Measurements from ENCODE around the gene TMCO1.
"Not testable (repeated sequence)": the region's sequence is repeated elsewhere in the genome, so short reads cannot be mapped to it uniquely, and the experiment has no call there.

The TMCO1 gene

GRCh38 chr1:165680773-165681172 lies 87.9 kb downstream of the TMCO1 start:
- H3K27me3 ChIP-seq (ENCODE audit: insufficient read depth, low read length); H4K8ac ChIP-seq (ENCODE audit: low read depth, low read length); H3K27ac ChIP-seq (ENCODE audit: low read depth, low read length); H2AFZ ChIP-seq (ENCODE audit: insufficient read depth, low read length, poor library complexity); H3K23ac ChIP-seq (ENCODE audit: low read length); H3K4me3 ChIP-seq (ENCODE audit: low read depth, low read length); H3K9me3 ChIP-seq (ENCODE audit: insufficient read depth, low read depth, low read length); H3K18ac ChIP-seq (ENCODE audit: low read length); H2BK5ac ChIP-seq (ENCODE audit: low read depth, low read length, poor library complexity); H3K79me2 ChIP-seq (ENCODE audit: control insufficient read depth, insufficient read depth, low read length, poor library complexity); H4K91ac ChIP-seq (ENCODE audit: low read depth, low read length); H4K12ac ChIP-seq (ENCODE audit: low read depth, low read length); DNase-seq; H3K79me1 ChIP-seq (ENCODE audit: low read length); H2BK12ac ChIP-seq (ENCODE audit: low read length); H2BK120ac ChIP-seq (ENCODE audit: insufficient read depth, low read length, poor library complexity); H3K4me2 ChIP-seq (ENCODE audit: low read length); H3K4me1 ChIP-seq (ENCODE audit: control insufficient read depth in 1 of 2, insufficient read depth in 2 of 2, low read length in 2 of 2); H2AK5ac ChIP-seq (ENCODE audit: low read length); H3K14ac ChIP-seq (ENCODE audit: low read length); H3K9ac ChIP-seq (ENCODE audit: low read length); H3K4ac ChIP-seq (ENCODE audit: low read depth, low read length): not testable (repeated sequence)
- no CpG with 5 or more reads among the region's 4 CpGs for WGBS (ENCODE audit: extremely low coverage, insufficient coverage, insufficient read length)
- peaks cover 13 to 14% of the 10 kb centered on the region in 2 experiments for H3K36me3 ChIP-seq (ENCODE audit: control insufficient read depth in 1 of 2, insufficient read depth in 2 of 2, low read length in 2 of 2)

DNA sequence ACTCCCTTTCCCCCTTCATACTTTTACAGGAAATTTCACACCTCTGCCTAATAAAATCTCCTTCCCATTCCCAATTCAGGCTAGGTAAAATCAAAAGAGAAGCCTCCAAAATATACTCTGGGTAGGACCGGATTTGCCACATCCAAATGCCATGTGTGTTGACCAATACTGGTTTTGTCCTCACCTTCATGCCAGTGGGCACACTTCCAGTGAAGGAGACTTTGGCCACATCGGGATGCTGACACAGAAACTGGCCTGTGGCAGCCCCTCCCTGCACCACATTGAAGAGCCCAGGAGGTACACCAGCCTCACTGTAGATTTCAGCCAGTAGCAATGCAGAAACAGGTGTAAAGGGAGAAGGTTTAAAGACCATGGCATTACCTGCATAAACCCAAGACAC lies 88.4 kb downstream of the TMCO1 start:
- no CpG with 5 or more reads among the region's 2 CpGs for WGBS (ENCODE audit: extremely low coverage, insufficient coverage, insufficient read length)
- H3K27me3 ChIP-seq (ENCODE audit: insufficient read depth, low read length), result no peaks in the 10 kb centered on the region
- no peak overlapping the region for H4K8ac ChIP-seq (ENCODE audit: low read depth, low read length)
- H3K4ac ChIP-seq (ENCODE audit: low read depth, low read length), result no peak overlapping the region
- no peak overlapping the region for H2BK120ac ChIP-seq (ENCODE audit: insufficient read depth, low read length, poor library complexity)
- no peak overlapping the region for H4K91ac ChIP-seq (ENCODE audit: low read depth, low read length)
- H3K4me3 ChIP-seq (ENCODE audit: low read depth, low read length), result no peak overlapping the region
- no peak overlapping the region for H2AK5ac ChIP-seq (ENCODE audit: low read length)
- no peak overlapping the region for H2AFZ ChIP-seq (ENCODE audit: insufficient read depth, low read length, poor library complexity)
- no peak overlapping the region for H3K18ac ChIP-seq (ENCODE audit: low read length)
- no peak overlapping the region for H3K27ac ChIP-seq (ENCODE audit: low read depth, low read length)
- no peak overlapping the region for H3K14ac ChIP-seq (ENCODE audit: low read length)
- no peaks in the 10 kb centered on the region for H3K79me1 ChIP-seq (ENCODE audit: low read length)
- no peak overlapping the region for H3K23ac ChIP-seq (ENCODE audit: low read length)
- no peaks in the 10 kb centered on the region for H3K79me2 ChIP-seq (ENCODE audit: control insufficient read depth, insufficient read depth, low read length, poor library complexity)
- no peak overlapping the region for H3K9ac ChIP-seq (ENCODE audit: low read length)
- no peak overlapping the region for H2BK12ac ChIP-seq (ENCODE audit: low read length)
- no peak overlapping the region for H3K4me2 ChIP-seq (ENCODE audit: low read length)
- peaks cover 13 to 14% of the 10 kb centered on the region in 2 experiments for H3K36me3 ChIP-seq (ENCODE audit: control insufficient read depth in 1 of 2, insufficient read depth in 2 of 2, low read length in 2 of 2)
- peaks cover 2% of the 10 kb centered on the region for H3K9me3 ChIP-seq (ENCODE audit: insufficient read depth, low read depth, low read length)
- DNase-seq, result no peak
- H4K12ac ChIP-seq (ENCODE audit: low read depth, low read length), result no peak overlapping the region
- no peaks in the 10 kb centered on the region for H3K4me1 ChIP-seq (ENCODE audit: control insufficient read depth in 1 of 2, insufficient read depth in 2 of 2, low read length in 2 of 2)
- no peak overlapping the region for H2BK5ac ChIP-seq (ENCODE audit: low read depth, low read length, poor library complexity)

DNA sequence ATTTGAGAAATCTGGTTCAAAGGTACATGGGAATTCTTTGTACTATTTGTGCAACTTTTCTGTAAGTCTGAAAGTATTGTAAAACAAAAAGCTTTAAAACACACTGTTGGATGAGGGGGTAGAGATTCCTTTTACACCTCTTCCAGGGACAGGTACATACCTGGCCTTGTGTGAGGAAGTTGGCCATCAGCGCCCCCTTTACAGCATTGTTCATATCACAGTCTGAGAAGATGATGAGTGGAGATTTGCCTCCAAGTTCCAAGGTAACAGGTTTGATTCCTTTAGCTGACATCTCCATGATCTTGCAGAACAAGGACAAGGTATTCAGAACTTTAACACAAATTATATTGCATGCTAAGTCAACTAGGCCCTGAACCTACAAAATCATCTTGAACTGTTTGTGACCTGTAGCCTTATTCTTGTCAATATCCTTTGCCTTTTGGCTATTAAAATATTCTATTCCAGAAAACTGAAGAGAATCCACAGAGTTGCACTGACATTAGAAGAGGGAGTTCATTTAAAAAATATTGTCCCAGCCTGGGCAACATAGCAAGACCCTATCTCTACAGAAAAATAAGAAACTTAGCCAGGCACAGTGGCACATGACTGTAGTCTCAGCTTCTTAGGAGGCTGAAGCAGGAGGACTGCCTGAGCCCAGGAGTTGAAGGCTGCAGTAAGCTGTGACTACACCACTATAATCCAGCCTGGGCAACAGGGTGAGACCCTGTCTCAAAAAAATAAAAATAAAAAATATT lies 89.2 kb downstream of the TMCO1 start:
- Histone ChIP-seq H3K23ac (ENCODE audit: low read length) (no peak overlapping the region), H4K12ac (ENCODE audit: low read depth, low read length) (no peak overlapping the region), H2AFZ (ENCODE audit: insufficient read depth, low read length, poor library complexity) (no peak overlapping the region), H3K4me2 (ENCODE audit: low read length) (no peak overlapping the region), H2BK5ac (ENCODE audit: low read depth, low read length, poor library complexity) (no peak overlapping the region), H2BK120ac (ENCODE audit: insufficient read depth, low read length, poor library complexity) (no peak overlapping the region), H4K8ac (ENCODE audit: low read depth, low read length) (no peak overlapping the region), H2BK12ac (ENCODE audit: low read length) (no peak overlapping the region), H3K27ac (ENCODE audit: low read depth, low read length) (no peak overlapping the region), H3K79me2 (ENCODE audit: control insufficient read depth, insufficient read depth, low read length, poor library complexity) (no peaks in the 10 kb centered on the region), H3K14ac (ENCODE audit: low read length) (no peak overlapping the region), H3K4me1 (ENCODE audit: control insufficient read depth in 1 of 2, insufficient read depth in 2 of 2, low read length in 2 of 2) (no peaks in the 10 kb centered on the region), H3K18ac (ENCODE audit: low read length) (no peak overlapping the region), H3K79me1 (ENCODE audit: low read length) (no peaks in the 10 kb centered on the region), H4K91ac (ENCODE audit: low read depth, low read length) (no peak overlapping the region), H3K27me3 (ENCODE audit: insufficient read depth, low read length) (no peaks in the 10 kb centered on the region), H3K4ac (ENCODE audit: low read depth, low read length) (no peak overlapping the region), H3K9me3 (ENCODE audit: insufficient read depth, low read depth, low read length) (peaks cover 2% of the 10 kb centered on the region), H3K4me3 (ENCODE audit: low read depth, low read length) (no peak overlapping the region), H3K36me3 (ENCODE audit: control insufficient read depth in 1 of 2, insufficient read depth in 2 of 2, low read length in 2 of 2) (peaks cover 13 to 14% of the 10 kb centered on the region in 2 experiments), H2AK5ac (ENCODE audit: low read length) (no peak overlapping the region), H3K9ac (ENCODE audit: low read length) (no peak overlapping the region)
- no peak for DNase-seq
- WGBS (ENCODE audit: extremely low coverage, insufficient coverage, insufficient read length), result no CpG with 5 or more reads among the region's 1 CpG

GRCh38 chr1:165678509-165678908 lies 90.2 kb downstream of the TMCO1 start:
- Histone ChIP-seq H3K9me3 (ENCODE audit: insufficient read depth, low read depth, low read length) (peaks cover 2% of the 10 kb centered on the region), H2BK5ac (ENCODE audit: low read depth, low read length, poor library complexity) (no peak overlapping the region), H3K27ac (ENCODE audit: low read depth, low read length) (no peak overlapping the region), H3K36me3 (ENCODE audit: control insufficient read depth in 1 of 2, insufficient read depth in 2 of 2, low read length in 2 of 2) (peaks cover 13 to 14% of the 10 kb centered on the region in 2 experiments), H3K23ac (ENCODE audit: low read length) (no peak overlapping the region), H3K4me1 (ENCODE audit: control insufficient read depth in 1 of 2, insufficient read depth in 2 of 2, low read length in 2 of 2) (no peaks in the 10 kb centered on the region), H2BK12ac (ENCODE audit: low read length) (no peak overlapping the region), H4K8ac (ENCODE audit: low read depth, low read length) (no peak overlapping the region), H3K4ac (ENCODE audit: low read depth, low read length) (no peak overlapping the region), H3K9ac (ENCODE audit: low read length) (no peak overlapping the region), H2AK5ac (ENCODE audit: low read length) (no peak overlapping the region), H3K79me2 (ENCODE audit: control insufficient read depth, insufficient read depth, low read length, poor library complexity) (no peaks in the 10 kb centered on the region), H3K27me3 (ENCODE audit: insufficient read depth, low read length) (no peaks in the 10 kb centered on the region), H2BK120ac (ENCODE audit: insufficient read depth, low read length, poor library complexity) (no peak overlapping the region), H2AFZ (ENCODE audit: insufficient read depth, low read length, poor library complexity) (no peak overlapping the region), H3K4me3 (ENCODE audit: low read depth, low read length) (no peak overlapping the region), H3K14ac (ENCODE audit: low read length) (no peak overlapping the region), H4K12ac (ENCODE audit: low read depth, low read length) (no peak overlapping the region), H3K18ac (ENCODE audit: low read length) (no peak overlapping the region), H3K4me2 (ENCODE audit: low read length) (no peak overlapping the region), H4K91ac (ENCODE audit: low read depth, low read length) (no peak overlapping the region), H3K79me1 (ENCODE audit: low read length) (no peaks in the 10 kb centered on the region)
- WGBS (ENCODE audit: extremely low coverage, insufficient coverage, insufficient read length), result no CpG with 5 or more reads among the region's 2 CpGs
- no peak for DNase-seq
